HepG2 (cell line): ENCODE measurements around the gene FAM124B. TPM values are rescaled to one million over a fixed set of nuclear protein-coding genes. Genes with fewer than 3 reads are reported as not detected.

ENCODE experiments used
- ATAC-seq: fragments of 200-7000 bp; cut with Tn5 transposase; 3 replicates; pipeline ENCODE4 v1.9.1; 2020; ENCODE audit warnings: mild to moderate bottlenecking, moderate library complexity
- BruUV-seq: library from RNA; stranded (reverse); fragments of 400-500 nt; replicated peaks from 2 replicates; lab custom pipeline; 2021; lab: Mats Ljungman, UMichigan
- CTCF ChIA-PET: fragments of 300-600 bp; formaldehyde crosslinking; extraction: SDS; loops from one replicate; lab custom pipeline; 2021; ENCODE audit warnings: low total read pairs, inconsistent platforms, low intra/inter-chr PET ratio; lab: Yijun Ruan, JAX
- POLR2A ChIA-PET: fragments of 350-600 bp; sonication (Branson Sonifier 250); formaldehyde crosslinking; loops from one replicate; lab custom pipeline; 2020; ENCODE audit warnings: antibody characterized with exemption, inconsistent platforms; lab: Yijun Ruan, JAX
- DNase-seq: peaks from one replicate; pipeline ENCODE4 v3.0.0-alpha.2; 2015; ENCODE audit warnings: low spot score
- FAIRE-seq: peaks from 3 replicates; lab custom pipeline; 2011; peaks lifted over from hg19 to GRCh38; lab: Jason Lieb, UNC
- H2AFZ ChIP-seq: one replicate; pipeline ENCODE4 v1.6.1; 2011; ENCODE audit warnings: low read length, inconsistent platforms
- H3K27ac ChIP-seq: fragments of 300-600 bp; 3 replicates; pipeline ENCODE4 v1.8.0; 2011; ENCODE audit warnings: mixed run types, mild to moderate bottlenecking, mixed read lengths, low read length, inconsistent platforms; ENCODE audit not compliant: insufficient read depth; ENCODE audit errors: extremely low read length
- H3K27me3 ChIP-seq, 2 experiments: fragments of 200-600 bp in 1 of 2; 2 replicates in 1 of 2; 3 replicates in 1 of 2; pipeline versions ENCODE4 v1.6.0 to v1.8.0; 2011; ENCODE audit warnings: low read length in 2 of 2, mild to moderate bottlenecking in 2 of 2, moderate library complexity in 2 of 2, inconsistent platforms in 1 of 2; ENCODE audit not compliant: insufficient read depth in 2 of 2, control insufficient read depth in 1 of 2
- H3K36me3 ChIP-seq, 2 experiments: fragments of 200-600 bp in 1 of 2; replicated peaks in 1 of 2; 2 replicates in 1 of 2; 3 replicates in 1 of 2; pipeline versions ENCODE4 v1.5.1 to v1.8.0; 2011; ENCODE audit warnings: low read length in 2 of 2, inconsistent platforms in 1 of 2; ENCODE audit not compliant: insufficient read depth in 2 of 2, control insufficient read depth in 1 of 2
- H3K4me1 ChIP-seq: 2 replicates; pipeline ENCODE4 v1.5.1; 2012; ENCODE audit warnings: low read length, inconsistent platforms; ENCODE audit not compliant: insufficient read depth
- H3K4me2 ChIP-seq: 2 replicates; pipeline ENCODE4 v1.6.0; 2011; ENCODE audit warnings: low read depth, low read length, inconsistent platforms
- H3K4me3 ChIP-seq, 3 experiments: fragments of 200-600 bp in 1 of 3; sonication (generic), shearing (Covaris generic) in 1 of 3; replicated peaks in 1 of 3; 2 replicates each; pipeline ENCODE4 v1.5.1; 2011 to 2016; ENCODE audit warnings: low read length in 3 of 3, inconsistent platforms in 2 of 3, low read depth in 2 of 3, mild to moderate bottlenecking in 2 of 3, control low read depth in 1 of 3, mixed read lengths in 1 of 3; ENCODE audit not compliant: insufficient read depth in 1 of 3
- H3K79me2 ChIP-seq: one replicate; pipeline ENCODE4 v1.6.1; 2011; ENCODE audit warnings: low read length, inconsistent platforms; ENCODE audit not compliant: insufficient read depth
- H3K9ac ChIP-seq: 2 replicates; pipeline ENCODE4 v1.6.0; 2011; ENCODE audit warnings: mild to moderate bottlenecking, low read depth, low read length, inconsistent platforms; ENCODE audit not compliant: insufficient read depth
- H3K9me3 ChIP-seq: 2 replicates; pipeline ENCODE4 v1.5.1; 2012; ENCODE audit warnings: mild to moderate bottlenecking, low read length
- H4K20me1 ChIP-seq: 2 replicates; pipeline ENCODE4 v1.6.0; 2011; ENCODE audit warnings: inconsistent platforms, mild to moderate bottlenecking, low read length, moderate library complexity; ENCODE audit not compliant: insufficient read depth
- CHCHD3 ChIP-seq: sonication (generic); formaldehyde crosslinking; IDR thresholded peaks from 2 replicates; pipeline ENCODE4 v1.8.0; 2022; ENCODE audit warnings: mild to moderate bottlenecking, missing genetic modification reagents, moderate library complexity
- DMTF1 ChIP-seq: sonication (generic); formaldehyde crosslinking; IDR thresholded peaks from 2 replicates; pipeline ENCODE4 v1.4.0; 2020; ENCODE audit warnings: mild to moderate bottlenecking, missing genetic modification reagents
- ELK4 ChIP-seq: sonication (generic); formaldehyde crosslinking; IDR thresholded peaks from 2 replicates; pipeline ENCODE4 v1.9.0; 2021; ENCODE audit warnings: missing genetic modification reagents, borderline replicate concordance
- KLF16 ChIP-seq, 2 experiments: sonication (generic) in 1 of 2; formaldehyde crosslinking in 1 of 2; IDR thresholded peaks; 2 replicates each; pipeline versions ENCODE4 v1.6.1 to v1.8.0; 2016 to 2023; ENCODE audit warnings: missing genetic modification reagents in 2 of 2, missing compliant biosample characterization in 1 of 2
- MAFF ChIP-seq: IDR thresholded peaks from 2 replicates; pipeline ENCODE4 v1.6.1; 2011; ENCODE audit warnings: low read depth, low read length, improper control_type of control experiment
- MAFK ChIP-seq, 2 experiments: IDR thresholded peaks in 1 of 2; conservative IDR thresholded peaks in 1 of 2; 2 replicates each; pipeline ENCODE4 v1.6.1; 2011; ENCODE audit warnings: improper control_type of control experiment in 2 of 2, low read length in 2 of 2
- TBP ChIP-seq: sonication (generic); formaldehyde crosslinking; IDR thresholded peaks from 2 replicates; pipeline ENCODE4 v1.5.0; 2020; ENCODE audit warnings: missing genetic modification reagents
- U2AF2 ChIP-seq: fragments of 200-400 bp; formaldehyde crosslinking; IDR thresholded peaks from 2 replicates; pipeline ENCODE4 v1.6.1; 2017; ENCODE audit warnings: low read depth, mild to moderate bottlenecking, low read length
- ZFP90 ChIP-seq: sonication (generic); formaldehyde crosslinking; IDR thresholded peaks from 2 replicates; pipeline ENCODE4 v1.8.0; 2022; ENCODE audit warnings: missing genetic modification reagents, mild to moderate bottlenecking, inconsistent platforms, borderline replicate concordance
- ZNF761 ChIP-seq: sonication (generic); formaldehyde crosslinking; conservative IDR thresholded peaks from 2 replicates; pipeline ENCODE4 v1.4.0; 2020; ENCODE audit warnings: mild to moderate bottlenecking, missing genetic modification reagents
- WGBS: methylation state at CpG from one replicate; pipeline ENCODE4 v1.1.6; 2017; ENCODE audit warnings: low lambda C conversion rate; 5-methylcytosine and 5-hydroxymethylcytosine counted together
- in situ Hi-C: cut with HindIII; loops from 2 replicates; pipeline ENCODE4 v1.10.0; 2017; ENCODE audit warnings: low pct_unique_long_range_greater_than_20kb; ENCODE audit not compliant: extremely low pct_ligation_motif_present
- intact Hi-C: fragments of 100-400 bp; cut with micrococcal nuclease; formaldehyde crosslinking; loops from one replicate; pipeline ENCODE4 v1.10.0; 2022; ENCODE audit not compliant: unreplicated experiment
- polyA plus RNA-seq, 8 experiments: library from polyadenylated mRNA; depleted of rRNA in 3 of 8; stranded (reverse) in 7 of 8; unstranded in 1 of 8; fragments of >200 nt; fragmentation: Illumina TruSeq in 4 of 8; extraction: Trizol in 4 of 8; gene quantifications; 2 replicates each; pipeline versions ENCODE4 v1.2.1 to v1.2.3, GENCODE V29; 2011 to 2016; ENCODE audit warnings: low read depth in 4 of 8, missing spikeins in 1 of 8, mixed read lengths in 1 of 8; ENCODE audit not compliant: insufficient read depth in 1 of 8
- total RNA-seq, 5 experiments: library from RNA; depleted of rRNA; stranded (reverse); fragments of >200 nt; fragmentation: Illumina TruSeq; extraction: Trizol; gene quantifications; 2 replicates each; pipeline ENCODE4 v1.2.3, GENCODE V29; 2016; ENCODE audit warnings: low read depth in 1 of 5

The FAM124B gene
- total and polyA plus RNA-seq, 2 of the 13 experiments (the other 11 are each of a cell fraction or from before 2014, with no cell fraction given), result not detected

- DNase-seq, result no peak
- Histone ChIP-seq H3K9me3 (no peaks in the 10 kb centered on the region), H3K27me3 (peaks cover 0 to 4% of the 10 kb centered on the region in 2 experiments; a peak in 1 of 5 replicates)
- TF ChIP-seq ELK4 (CRISPR knock-in tag) (no peak), DMTF1 (no peak), U2AF2 (no peak), ZFP90 (CRISPR knock-in tag) (no peak), CHCHD3 (CRISPR knock-in tag) (no peak), MAFF (peak; percentile 50), MAFK (conservative IDR thresholded peaks at IDR 0.05 in 1 of 2, IDR thresholded peaks at IDR 0.05 in 1 of 2; ENCODE audit: low read length in 2 of 2) (peak; percentile 57 to 62), ZNF761 (CRISPR knock-in tag) (no peak), KLF16 (CRISPR knock-in tag; IDR thresholded peaks at IDR 0.05) (no peak), TBP (CRISPR knock-in tag) (no peak)
- TF ChIP-seq, all 625 proteins: peak for 2
- ATAC-seq, result no peak
- no peak overlapping the region for H3K9ac ChIP-seq
- H3K27ac ChIP-seq, result no peak overlapping the region
- no peaks in the 10 kb centered on the region for H4K20me1 ChIP-seq
- POLR2A ChIA-PET, result no interaction called here
- no peaks in the 10 kb centered on the region for H3K4me1 ChIP-seq
- no peaks in the 10 kb centered on the region for H3K79me2 ChIP-seq
- WGBS, result 13% methylated on average over 4 of the region's 4 CpGs
- H3K36me3 ChIP-seq, result no peaks in the 10 kb centered on the region
- in situ Hi-C loops, result no loop called here
- intact Hi-C loops, result no loop called here
- no peak overlapping the region for H3K4me2 ChIP-seq
- CTCF ChIA-PET, result no interaction called here
- no peak overlapping the region for H2AFZ ChIP-seq
- H3K4me3 ChIP-seq, result no peak overlapping the region
- FAIRE-seq, result no peak
- BruUV-seq, result no TSS peak
Observed at GRCh38 chr2:224347176-224348051, 54.5 kb downstream of the FAM124B start.
